22Rv1 (cell line): Measurements from ENCODE around the gene ME3.

Experiments
- ZFX ChIP-seq: fragments of 450-650 bp; IDR thresholded peaks from 2 replicates; pipeline ENCODE4 v1.6.1; 2017; ENCODE audit warnings: antibody characterized with exemption, borderline replicate concordance
- TF ChIP-seq, protein P1 (sequence below): fragments of 450-650 bp; IDR thresholded peaks from 2 replicates; pipeline ENCODE4 v1.5.1; 2017; ENCODE audit warnings: mild to moderate bottlenecking

GRCh38 chr11:86476109-86476861, 196.1 kb downstream of the ME3 start:
- TF ChIP-seq, protein P1, sequence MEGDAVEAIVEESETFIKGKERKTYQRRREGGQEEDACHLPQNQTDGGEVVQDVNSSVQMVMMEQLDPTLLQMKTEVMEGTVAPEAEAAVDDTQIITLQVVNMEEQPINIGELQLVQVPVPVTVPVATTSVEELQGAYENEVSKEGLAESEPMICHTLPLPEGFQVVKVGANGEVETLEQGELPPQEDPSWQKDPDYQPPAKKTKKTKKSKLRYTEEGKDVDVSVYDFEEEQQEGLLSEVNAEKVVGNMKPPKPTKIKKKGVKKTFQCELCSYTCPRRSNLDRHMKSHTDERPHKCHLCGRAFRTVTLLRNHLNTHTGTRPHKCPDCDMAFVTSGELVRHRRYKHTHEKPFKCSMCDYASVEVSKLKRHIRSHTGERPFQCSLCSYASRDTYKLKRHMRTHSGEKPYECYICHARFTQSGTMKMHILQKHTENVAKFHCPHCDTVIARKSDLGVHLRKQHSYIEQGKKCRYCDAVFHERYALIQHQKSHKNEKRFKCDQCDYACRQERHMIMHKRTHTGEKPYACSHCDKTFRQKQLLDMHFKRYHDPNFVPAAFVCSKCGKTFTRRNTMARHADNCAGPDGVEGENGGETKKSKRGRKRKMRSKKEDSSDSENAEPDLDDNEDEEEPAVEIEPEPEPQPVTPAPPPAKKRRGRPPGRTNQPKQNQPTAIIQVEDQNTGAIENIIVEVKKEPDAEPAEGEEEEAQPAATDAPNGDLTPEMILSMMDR, result no peak
- no peak for TF ChIP-seq ZFX
